ENCODE measurements around the gene PTGER2. TPM values are rescaled to one million over a fixed set of nuclear protein-coding genes. Genes with fewer than 3 reads are reported as not detected.
A peak's percentile ranks its signal among the peaks of the same experiment; 100 is the strongest.

PTGER2 gene
- total and polyA plus RNA-seq, 4 donors = 2.0 to 20.6 (median 6.8) TPM

GRCh38 chr14:52360831-52361230 lies 46.7 kb downstream of the PTGER2 start:
- no peak for TF ChIP-seq CTCF (IDR thresholded peaks at IDR 0.05; ENCODE audit: control extremely low read depth, extremely low read depth)
- Histone ChIP-seq H3K4me3 (no peak overlapping the region), H3K9me3 (ENCODE audit: control insufficient read depth in 4 of 4, insufficient read depth in 3 of 4, low read length in 3 of 4) (no peaks in the 10 kb centered on the region), H3K4me1 (ENCODE audit: control insufficient read depth in 5 of 5, insufficient read depth in 5 of 5, low read length in 5 of 5) (peaks cover 0 to 47% (median 15%) of the 10 kb centered on the region in 5 donors), H3K27me3 (ENCODE audit: control insufficient read depth in 3 of 3, insufficient read depth in 3 of 3, low read length in 2 of 3) (no peaks in the 10 kb centered on the region), H3K9ac (ENCODE audit: insufficient read depth in 1 of 2, low read length in 2 of 2) (no peak overlapping the region), H3K36me3 (ENCODE audit: control insufficient read depth in 4 of 4, insufficient read depth in 4 of 4, low read length in 4 of 4) (no peaks in the 10 kb centered on the region), H3K27ac (ENCODE audit: low read depth in 1 of 2, low read length in 1 of 2) (no peak overlapping the region)
- peak in 2 of 3 donors; percentile 70 to 76 for DNase-seq
- WGBS, 2 donors = 42 to 76% methylated on average over 4 of the region's 4 CpGs
- no peak for ATAC-seq (ENCODE audit: insufficient read depth, low FRiP score)

- H3K4me3 ChIP-seq = no peak overlapping the region
- no peaks in the 10 kb centered on the region for H3K9me3 ChIP-seq (ENCODE audit: control insufficient read depth in 4 of 4, insufficient read depth in 3 of 4, low read length in 3 of 4)
- H3K27me3 ChIP-seq (ENCODE audit: control insufficient read depth in 3 of 3, insufficient read depth in 3 of 3, low read length in 2 of 3) = no peaks in the 10 kb centered on the region
- TF ChIP-seq CTCF (IDR thresholded peaks at IDR 0.05; ENCODE audit: control extremely low read depth, extremely low read depth) = no peak
- no peaks in the 10 kb centered on the region for H3K36me3 ChIP-seq (ENCODE audit: control insufficient read depth in 4 of 4, insufficient read depth in 4 of 4, low read length in 4 of 4)
- H3K4me1 ChIP-seq (ENCODE audit: control insufficient read depth in 5 of 5, insufficient read depth in 5 of 5, low read length in 5 of 5) = peaks cover 0 to 47% (median 15%) of the 10 kb centered on the region in 5 donors
- DNase-seq (peak in 2 of 3 donors; percentile 88 to 91), ATAC-seq (ENCODE audit: insufficient read depth, low FRiP score) (no peak)
- WGBS, 2 donors = 85 to 86% methylated on average over 2 of the region's 2 CpGs
- H3K27ac ChIP-seq (ENCODE audit: low read depth in 1 of 2, low read length in 1 of 2) = no peak overlapping the region
- no peak overlapping the region for H3K9ac ChIP-seq (ENCODE audit: insufficient read depth in 1 of 2, low read length in 2 of 2)
Observed at GRCh38 chr14:52363041-52363704, 49.1 kb downstream of the PTGER2 start.

- H3K4me3 ChIP-seq = no peak overlapping the region
- H3K4me1 ChIP-seq (ENCODE audit: control insufficient read depth in 5 of 5, insufficient read depth in 5 of 5, low read length in 5 of 5) = peaks cover 0 to 47% (median 15%) of the 10 kb centered on the region in 5 donors
- H3K9me3 ChIP-seq (ENCODE audit: control insufficient read depth in 4 of 4, insufficient read depth in 3 of 4, low read length in 3 of 4) = no peaks in the 10 kb centered on the region
- H3K27ac ChIP-seq (ENCODE audit: low read depth in 1 of 2, low read length in 1 of 2) = no peak overlapping the region
- no peak for TF ChIP-seq CTCF (IDR thresholded peaks at IDR 0.05; ENCODE audit: control extremely low read depth, extremely low read depth)
- DNase-seq (no peak), ATAC-seq (ENCODE audit: insufficient read depth, low FRiP score) (peak; percentile 41)
- WGBS, 2 donors = 16 to 38% methylated on average over 1 of the region's 1 CpG
- no peaks in the 10 kb centered on the region for H3K36me3 ChIP-seq (ENCODE audit: control insufficient read depth in 4 of 4, insufficient read depth in 4 of 4, low read length in 4 of 4)
- no peak overlapping the region for H3K9ac ChIP-seq (ENCODE audit: insufficient read depth in 1 of 2, low read length in 2 of 2)
- no peaks in the 10 kb centered on the region for H3K27me3 ChIP-seq (ENCODE audit: control insufficient read depth in 3 of 3, insufficient read depth in 3 of 3, low read length in 2 of 3)
Observed at GRCh38 chr14:52363961-52364360, 49.8 kb downstream of the PTGER2 start.

- no peak overlapping the region for H3K9ac ChIP-seq (ENCODE audit: insufficient read depth in 1 of 2, low read length in 2 of 2)
- no peaks in the 10 kb centered on the region for H3K36me3 ChIP-seq (ENCODE audit: control insufficient read depth in 4 of 4, insufficient read depth in 4 of 4, low read length in 4 of 4)
- H3K9me3 ChIP-seq (ENCODE audit: control insufficient read depth in 4 of 4, insufficient read depth in 3 of 4, low read length in 3 of 4) = no peaks in the 10 kb centered on the region
- no peak overlapping the region for H3K4me3 ChIP-seq
- no peak for ATAC-seq (ENCODE audit: insufficient read depth, low FRiP score)
- no peak overlapping the region for H3K27ac ChIP-seq (ENCODE audit: low read depth in 1 of 2, low read length in 1 of 2)
- peaks cover 0 to 55% (median 15%) of the 10 kb centered on the region in 5 donors for H3K4me1 ChIP-seq (ENCODE audit: control insufficient read depth in 5 of 5, insufficient read depth in 5 of 5, low read length in 5 of 5)
- no peaks in the 10 kb centered on the region for H3K27me3 ChIP-seq (ENCODE audit: control insufficient read depth in 3 of 3, insufficient read depth in 3 of 3, low read length in 2 of 3)
- TF ChIP-seq CTCF (IDR thresholded peaks at IDR 0.05; ENCODE audit: control extremely low read depth, extremely low read depth) = no peak
- WGBS, 2 donors = 92 to 97% methylated on average over 1 of the region's 1 CpG
- no peak for DNase-seq
Observed at GRCh38 chr14:52365071-52365470, 51.0 kb downstream of the PTGER2 start.

Data from lung (tissue), 12 donors.